ENCODE results near the gene KRT4. TPM values are rescaled to one million over a fixed set of nuclear protein-coding genes. Genes with fewer than 3 reads are reported as not detected.

The KRT4 gene
- total RNA-seq, 3 donors from 2014 or later (not counting 1 experiment from before 2014, with no cell fraction given), result not detected

DNA sequence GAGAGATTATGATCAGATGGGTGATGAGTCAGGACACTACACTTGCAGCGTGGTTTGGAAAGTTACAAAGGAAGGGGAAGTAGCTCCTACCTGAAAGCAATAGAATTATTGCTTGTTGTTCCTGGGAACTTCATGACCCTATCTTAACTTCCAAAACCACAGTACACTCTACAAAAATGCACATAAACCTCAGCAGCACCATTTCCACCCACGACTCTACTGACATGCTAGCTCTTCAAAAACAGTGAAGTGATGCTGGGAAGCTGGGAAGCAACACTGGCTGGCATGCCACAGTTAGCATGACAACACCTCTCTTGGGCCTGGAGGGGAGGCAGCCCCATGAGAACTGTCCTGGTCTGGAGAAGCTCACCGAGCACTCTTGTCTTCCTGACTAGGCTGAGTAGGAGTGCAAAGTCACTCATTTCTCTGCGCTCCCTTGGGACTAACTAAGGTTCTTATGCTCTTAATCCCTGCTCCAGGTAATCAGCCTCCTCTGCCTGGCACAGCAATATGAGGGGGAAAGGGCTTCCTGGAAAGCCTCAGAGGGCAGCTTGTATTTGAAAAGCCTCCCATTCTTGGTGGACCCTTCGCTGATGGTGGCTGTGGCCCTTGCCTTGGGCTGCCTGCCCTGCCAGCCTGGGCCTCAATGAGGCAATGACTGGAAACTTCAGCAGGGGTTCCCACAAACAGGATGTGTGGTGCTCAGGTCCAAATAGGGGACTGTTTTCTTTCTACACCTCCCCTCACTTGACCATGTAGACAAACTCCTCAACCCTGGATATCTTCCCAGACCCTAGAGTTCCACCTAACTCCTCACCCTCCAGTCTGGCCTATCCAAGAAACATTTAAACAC lies 19.2 kb downstream of the KRT4 start:
- H3K4me3 Mint-ChIP-seq, result no peak overlapping the region
- no peaks in the 10 kb centered on the region for H3K36me3 Mint-ChIP-seq
- H3K27me3 Mint-ChIP-seq (ENCODE audit: low read depth in 2 of 2), result peaks cover 19 to 27% of the 10 kb centered on the region in 2 donors
- 77% methylated on average over 5 of the region's 5 CpGs for WGBS (ENCODE audit: insufficient coverage)
- H3K4me1 Mint-ChIP-seq, result peaks cover 9 to 16% of the 10 kb centered on the region in 2 donors
- intact Hi-C loops (cut with micrococcal nuclease), result no loop called here
- no peaks in the 10 kb centered on the region for H3K9me3 Mint-ChIP-seq
- no peak for ATAC-seq
- DNase-seq, result no peak
- TF ChIP-seq, protein P1, sequence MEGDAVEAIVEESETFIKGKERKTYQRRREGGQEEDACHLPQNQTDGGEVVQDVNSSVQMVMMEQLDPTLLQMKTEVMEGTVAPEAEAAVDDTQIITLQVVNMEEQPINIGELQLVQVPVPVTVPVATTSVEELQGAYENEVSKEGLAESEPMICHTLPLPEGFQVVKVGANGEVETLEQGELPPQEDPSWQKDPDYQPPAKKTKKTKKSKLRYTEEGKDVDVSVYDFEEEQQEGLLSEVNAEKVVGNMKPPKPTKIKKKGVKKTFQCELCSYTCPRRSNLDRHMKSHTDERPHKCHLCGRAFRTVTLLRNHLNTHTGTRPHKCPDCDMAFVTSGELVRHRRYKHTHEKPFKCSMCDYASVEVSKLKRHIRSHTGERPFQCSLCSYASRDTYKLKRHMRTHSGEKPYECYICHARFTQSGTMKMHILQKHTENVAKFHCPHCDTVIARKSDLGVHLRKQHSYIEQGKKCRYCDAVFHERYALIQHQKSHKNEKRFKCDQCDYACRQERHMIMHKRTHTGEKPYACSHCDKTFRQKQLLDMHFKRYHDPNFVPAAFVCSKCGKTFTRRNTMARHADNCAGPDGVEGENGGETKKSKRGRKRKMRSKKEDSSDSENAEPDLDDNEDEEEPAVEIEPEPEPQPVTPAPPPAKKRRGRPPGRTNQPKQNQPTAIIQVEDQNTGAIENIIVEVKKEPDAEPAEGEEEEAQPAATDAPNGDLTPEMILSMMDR (IDR thresholded peaks at IDR 0.05), result no peak
- H3K27ac Mint-ChIP-seq, result no peak overlapping the region
- no peak overlapping the region for H3K27ac ChIP-seq (ENCODE audit: low read length)
- H3K36me3 ChIP-seq (ENCODE audit: control insufficient read depth, insufficient read depth, low read length), result no peaks in the 10 kb centered on the region
- H3K9me3 ChIP-seq (ENCODE audit: control insufficient read depth, insufficient read depth, low read length), result no peaks in the 10 kb centered on the region
- H3K4me3 ChIP-seq (ENCODE audit: low read length), result no peak overlapping the region
- H3K27me3 ChIP-seq (ENCODE audit: control insufficient read depth, insufficient read depth, low read length), result peaks cover 8% of the 10 kb centered on the region
- peaks cover 6% of the 10 kb centered on the region for H3K4me1 ChIP-seq (ENCODE audit: control insufficient read depth, insufficient read depth, low read length)

DNA sequence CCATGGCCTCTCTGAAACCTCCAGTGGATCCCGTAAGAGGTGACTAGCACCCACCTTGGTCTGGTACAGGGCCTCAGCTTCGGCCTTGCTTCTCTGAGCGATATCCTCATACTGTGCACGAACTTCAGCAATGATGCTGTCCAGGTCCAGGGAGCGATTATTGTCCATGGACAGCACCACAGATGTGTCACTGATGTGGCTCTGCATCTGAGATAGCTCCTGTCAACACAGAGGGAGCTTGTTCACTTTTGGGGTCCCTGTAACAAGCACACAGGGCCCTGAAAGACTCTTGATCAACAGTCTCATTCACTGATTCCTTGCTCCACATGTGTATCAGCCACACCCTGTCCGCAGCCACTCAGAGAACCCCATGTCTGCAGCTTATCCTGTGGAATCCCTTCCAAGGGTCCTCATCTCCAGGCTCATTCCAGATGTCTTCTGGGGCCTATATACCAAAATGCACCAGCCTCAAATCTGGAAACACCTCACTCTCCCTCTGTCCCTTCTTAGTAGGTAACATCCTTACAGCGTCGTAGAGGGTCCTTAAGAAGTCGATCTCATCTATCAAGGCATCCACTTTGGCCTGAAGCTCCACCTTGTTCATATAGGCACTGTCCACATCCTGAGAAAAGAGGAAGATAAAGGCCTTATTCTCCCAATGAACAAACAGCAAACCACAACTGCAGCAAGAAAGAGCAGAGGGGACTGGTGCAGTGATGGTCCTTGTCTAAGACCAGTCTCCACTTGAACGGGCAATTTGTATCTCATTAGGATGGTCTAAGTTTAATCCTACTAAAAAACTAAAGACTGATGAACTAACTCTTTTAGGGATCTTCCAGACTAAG lies 21.5 kb downstream of the KRT4 start:
- H3K9me3 Mint-ChIP-seq, result no peaks in the 10 kb centered on the region
- TF ChIP-seq, protein P1 (IDR thresholded peaks at IDR 0.05), result no peak
- no peak for DNase-seq
- no peaks in the 10 kb centered on the region for H3K36me3 Mint-ChIP-seq
- Histone ChIP-seq H3K27me3 (ENCODE audit: control insufficient read depth, insufficient read depth, low read length) (peaks cover 15% of the 10 kb centered on the region), H3K27ac (ENCODE audit: low read length) (no peak overlapping the region), H3K36me3 (ENCODE audit: control insufficient read depth, insufficient read depth, low read length) (no peaks in the 10 kb centered on the region), H3K9me3 (ENCODE audit: control insufficient read depth, insufficient read depth, low read length) (no peaks in the 10 kb centered on the region), H3K4me1 (ENCODE audit: control insufficient read depth, insufficient read depth, low read length) (peaks cover 6% of the 10 kb centered on the region), H3K4me3 (ENCODE audit: low read length) (no peak overlapping the region)
- 80% methylated on average over 10 of the region's 10 CpGs for WGBS (ENCODE audit: insufficient coverage)
- intact Hi-C loops (cut with micrococcal nuclease), result no loop called here
- H3K27ac Mint-ChIP-seq, result no peak overlapping the region
- H3K4me3 Mint-ChIP-seq, result no peak overlapping the region
- H3K27me3 Mint-ChIP-seq (ENCODE audit: low read depth in 2 of 2), result peaks cover 42 to 43% of the 10 kb centered on the region in 2 donors
- H3K4me1 Mint-ChIP-seq, result peaks cover 15 to 25% of the 10 kb centered on the region in 2 donors
- ATAC-seq, result no peak

DNA sequence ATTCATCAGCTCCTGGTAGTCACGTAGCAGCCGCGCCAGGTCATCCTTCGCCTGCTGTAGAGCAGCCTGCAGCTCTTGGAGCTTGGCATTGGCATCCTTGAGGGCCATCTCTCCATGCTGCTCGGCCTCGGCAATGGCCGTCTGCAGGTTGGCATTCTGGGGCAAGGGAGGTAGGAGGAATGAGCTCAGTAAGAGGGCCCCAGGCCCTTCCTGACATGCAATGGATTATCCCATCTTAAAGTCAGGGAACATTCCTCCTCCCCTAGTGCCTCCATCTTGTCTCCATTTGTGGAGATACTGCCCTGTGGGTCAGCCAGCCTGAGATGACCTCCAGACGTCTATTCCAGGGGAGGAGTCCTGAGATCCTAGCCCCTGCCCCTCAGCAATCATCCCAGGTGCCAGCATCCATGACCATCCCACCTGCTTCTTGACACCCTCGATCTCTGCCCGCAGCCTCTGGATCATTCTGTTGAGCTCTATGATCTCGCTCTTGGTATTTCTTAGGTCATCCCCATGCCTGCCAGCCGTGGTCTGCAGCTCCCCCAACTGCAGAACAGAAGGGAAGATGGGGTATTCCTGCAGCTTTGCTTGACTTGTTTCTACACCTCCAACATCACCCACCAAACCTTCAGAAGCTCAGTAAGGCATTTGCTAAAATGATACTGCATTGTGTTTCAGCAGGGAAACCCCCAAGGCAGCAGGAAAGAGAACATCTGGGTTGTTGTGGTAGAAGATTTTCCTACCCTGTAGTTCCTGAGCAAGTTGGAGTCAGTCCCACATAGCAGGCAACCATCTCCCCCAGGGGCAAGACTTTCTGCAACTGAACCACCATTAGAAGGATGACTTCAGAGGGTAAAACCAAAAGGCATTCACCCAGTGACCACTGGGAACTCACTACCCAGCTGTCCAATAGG lies 22.4 kb downstream of the KRT4 start:
- Mint-ChIP-seq H3K27me3 (ENCODE audit: low read depth in 2 of 2) (peaks cover 42 to 47% of the 10 kb centered on the region in 2 donors), H3K4me3 (no peak overlapping the region), H3K36me3 (no peaks in the 10 kb centered on the region), H3K4me1 (peaks cover 15 to 25% of the 10 kb centered on the region in 2 donors), H3K27ac (no peak overlapping the region), H3K9me3 (no peaks in the 10 kb centered on the region)
- no peak for ATAC-seq
- Histone ChIP-seq H3K9me3 (ENCODE audit: control insufficient read depth, insufficient read depth, low read length) (no peaks in the 10 kb centered on the region), H3K4me3 (ENCODE audit: low read length) (no peak overlapping the region), H3K4me1 (ENCODE audit: control insufficient read depth, insufficient read depth, low read length) (peaks cover 6% of the 10 kb centered on the region), H3K27ac (ENCODE audit: low read length) (no peak overlapping the region), H3K27me3 (ENCODE audit: control insufficient read depth, insufficient read depth, low read length) (peaks cover 15% of the 10 kb centered on the region), H3K36me3 (ENCODE audit: control insufficient read depth, insufficient read depth, low read length) (no peaks in the 10 kb centered on the region)
- WGBS (ENCODE audit: insufficient coverage), result 97% methylated on average over 12 of the region's 12 CpGs
- TF ChIP-seq, protein P1 (IDR thresholded peaks at IDR 0.05), result no peak
- no peak for DNase-seq
- intact Hi-C loops (cut with micrococcal nuclease), result no loop called here

All from natural killer cell (primary cell).